ENCODE data around the gene NDUFB10.

Gene NDUFB10

DNA sequence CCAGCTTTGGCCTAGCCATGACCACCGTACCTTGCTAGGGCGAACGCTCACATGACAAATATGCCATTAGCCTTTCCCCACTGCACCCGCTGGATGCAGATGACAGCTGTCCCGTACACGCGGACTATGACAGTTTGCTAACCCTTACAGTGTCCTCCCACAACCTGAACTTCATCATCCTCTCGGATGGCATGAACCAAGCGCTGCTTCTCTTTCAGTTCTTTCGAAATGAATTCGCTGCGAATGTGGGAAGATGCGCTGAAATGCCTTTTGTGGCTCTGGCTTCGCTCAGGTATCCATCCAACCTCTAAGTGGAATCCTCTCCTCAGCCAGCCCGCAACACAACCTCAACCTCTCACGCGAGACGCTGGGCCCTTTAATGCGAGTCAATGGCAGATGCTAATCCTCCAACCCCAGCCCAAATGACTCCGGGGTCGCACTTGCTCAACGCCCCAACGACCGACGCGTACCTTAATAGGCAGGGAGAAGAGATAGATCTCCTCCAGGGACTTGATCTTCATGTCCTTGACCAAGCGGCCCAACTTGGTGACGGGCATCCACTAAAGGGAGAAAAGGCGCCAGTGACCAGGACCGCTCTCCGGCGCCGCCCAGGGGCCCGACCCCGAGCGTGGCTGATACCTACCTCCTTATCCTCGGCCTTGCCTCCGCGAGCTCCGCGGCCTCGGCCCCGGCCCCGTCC lies 4.6 kb downstream of the NDUFB10 start:
- no peak for DNase-seq (ENCODE audit: low spot score)
- TF ChIP-seq, protein P1, sequence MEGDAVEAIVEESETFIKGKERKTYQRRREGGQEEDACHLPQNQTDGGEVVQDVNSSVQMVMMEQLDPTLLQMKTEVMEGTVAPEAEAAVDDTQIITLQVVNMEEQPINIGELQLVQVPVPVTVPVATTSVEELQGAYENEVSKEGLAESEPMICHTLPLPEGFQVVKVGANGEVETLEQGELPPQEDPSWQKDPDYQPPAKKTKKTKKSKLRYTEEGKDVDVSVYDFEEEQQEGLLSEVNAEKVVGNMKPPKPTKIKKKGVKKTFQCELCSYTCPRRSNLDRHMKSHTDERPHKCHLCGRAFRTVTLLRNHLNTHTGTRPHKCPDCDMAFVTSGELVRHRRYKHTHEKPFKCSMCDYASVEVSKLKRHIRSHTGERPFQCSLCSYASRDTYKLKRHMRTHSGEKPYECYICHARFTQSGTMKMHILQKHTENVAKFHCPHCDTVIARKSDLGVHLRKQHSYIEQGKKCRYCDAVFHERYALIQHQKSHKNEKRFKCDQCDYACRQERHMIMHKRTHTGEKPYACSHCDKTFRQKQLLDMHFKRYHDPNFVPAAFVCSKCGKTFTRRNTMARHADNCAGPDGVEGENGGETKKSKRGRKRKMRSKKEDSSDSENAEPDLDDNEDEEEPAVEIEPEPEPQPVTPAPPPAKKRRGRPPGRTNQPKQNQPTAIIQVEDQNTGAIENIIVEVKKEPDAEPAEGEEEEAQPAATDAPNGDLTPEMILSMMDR (IDR thresholded peaks at IDR 0.05; ENCODE audit: extremely low read depth, missing control alignments) = peak; percentile 35

DNA sequence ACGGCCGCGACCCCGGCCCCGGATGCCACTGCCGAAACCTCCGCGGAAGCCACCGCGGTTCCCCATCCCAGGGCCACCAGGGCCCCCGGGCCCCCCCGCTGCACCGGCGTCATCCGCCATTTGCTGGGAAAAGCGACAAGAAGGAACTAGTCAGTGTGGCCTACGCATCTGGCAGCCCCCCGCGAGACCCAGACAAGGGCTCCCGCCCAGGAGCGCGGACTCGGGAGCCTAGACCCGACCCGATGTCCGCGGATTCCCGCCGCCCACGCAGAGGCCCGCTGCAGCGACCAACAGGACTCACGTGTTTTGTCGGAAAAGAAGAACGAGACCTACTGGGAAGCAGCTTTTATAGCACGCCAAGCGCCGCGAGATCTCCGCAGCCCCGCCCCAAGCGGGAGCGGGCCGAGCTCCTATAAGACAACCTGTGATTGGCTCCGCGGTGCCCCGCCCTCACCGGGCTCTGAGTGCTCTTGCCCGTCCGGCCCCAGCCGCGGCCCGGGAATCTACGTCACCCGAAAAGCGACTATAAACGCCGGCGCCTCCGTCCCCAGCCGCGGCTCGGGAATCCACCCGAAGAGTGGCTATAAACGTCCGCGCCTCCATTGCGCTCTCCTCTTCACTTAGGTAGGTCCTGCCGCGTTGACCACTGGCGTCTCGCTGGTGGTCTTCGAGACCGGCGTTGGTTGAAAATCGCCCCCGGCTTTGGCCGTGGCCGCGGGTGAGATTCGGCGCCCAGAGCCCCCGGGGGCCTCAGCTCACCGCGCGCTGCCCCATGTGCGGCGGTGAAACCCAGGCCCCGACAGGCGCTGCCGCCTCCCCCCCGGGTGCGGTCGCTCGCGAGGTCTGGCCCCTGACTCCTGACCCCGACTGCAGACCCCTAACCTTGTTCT lies 5.4 kb downstream of the NDUFB10 start, which contains the start of gene RPS2:
RPS2 (minus strand) TSS at position 321 of the 890 bp plus-strand sequence; CDS start at position 120, 201 bp downstream.
- peak; percentile 100 for DNase-seq (ENCODE audit: low spot score)
- TF ChIP-seq, protein P1 (IDR thresholded peaks at IDR 0.05; ENCODE audit: extremely low read depth, missing control alignments) = no peak

- no peak for DNase-seq (ENCODE audit: low spot score)
- TF ChIP-seq, protein P1 (IDR thresholded peaks at IDR 0.05; ENCODE audit: extremely low read depth, missing control alignments) = no peak
Observed at GRCh38 chr16:1965396-1966001, 6.2 kb downstream of the NDUFB10 start.

GRCh38 chr16:1966460-1966859 lies 7.1 kb downstream of the NDUFB10 start, which contains the start of gene RNF151:
RNF151 (plus strand) TSS chr16:1966856; CDS start chr16:1966882, 26 bp downstream.
- TF ChIP-seq, protein P1 (IDR thresholded peaks at IDR 0.05; ENCODE audit: extremely low read depth, missing control alignments) = no peak
- no peak for DNase-seq (ENCODE audit: low spot score)

- DNase-seq (ENCODE audit: low spot score) = no peak
- TF ChIP-seq, protein P1 (IDR thresholded peaks at IDR 0.05; ENCODE audit: extremely low read depth, missing control alignments) = no peak
Observed at GRCh38 chr16:1968146-1968953, 9.0 kb downstream of the NDUFB10 start.

DNA sequence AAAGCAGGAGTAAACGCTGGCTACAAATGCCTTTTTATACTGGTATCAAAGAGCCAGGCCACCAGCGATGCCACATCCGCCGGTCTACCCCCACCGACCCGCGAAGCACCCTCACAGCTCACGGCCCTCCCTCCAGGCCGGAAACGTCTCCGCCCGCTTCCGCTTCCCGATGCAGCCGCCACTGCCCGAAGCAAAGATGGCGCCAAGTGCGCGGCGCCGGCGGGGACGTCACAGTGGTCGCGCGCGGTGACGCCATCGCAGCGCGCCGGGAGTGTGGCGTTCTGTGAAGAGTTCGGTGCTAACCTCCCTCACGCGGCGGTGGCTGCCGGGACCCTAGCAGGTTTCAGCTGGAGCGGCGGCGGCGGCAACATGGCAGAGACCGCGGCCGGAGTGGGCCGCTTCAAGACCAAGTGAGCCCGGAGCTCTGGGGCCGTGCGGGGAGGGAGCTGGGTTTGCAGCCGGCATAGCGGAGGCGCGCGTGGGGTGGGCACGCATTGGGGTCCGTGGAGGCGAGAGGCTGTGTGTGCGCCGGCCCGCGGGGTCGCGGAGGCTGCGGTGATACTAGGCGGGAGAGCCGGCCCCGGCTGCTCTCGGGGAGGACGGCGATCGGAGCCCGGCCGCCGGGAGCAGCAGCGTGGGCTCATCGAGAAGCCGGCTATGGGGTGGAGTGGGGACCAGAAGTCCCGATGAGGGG lies 12.6 kb downstream of the NDUFB10 start, which contains the start of gene TBL3:
TBL3 (plus strand) TSS at position 258 of the 694 bp plus-strand sequence; CDS start at position 370, 112 bp downstream.
- DNase-seq (ENCODE audit: low spot score) = peak; percentile 97
- TF ChIP-seq, protein P1 (IDR thresholded peaks at IDR 0.05; ENCODE audit: extremely low read depth, missing control alignments) = no peak
